ENCODE measurements around the gene UGT1A6.

Gene UGT1A6

GRCh38 chr2:233821196-233821595, 128.5 kb downstream of the UGT1A6 start:
- no peak for TF ChIP-seq CTCF (IDR thresholded peaks at IDR 0.05; ENCODE audit: control insufficient read depth, insufficient read depth, low read depth, low read length, missing control alignments)
- DNase-seq (ENCODE audit: low read depth) = no peak
- H3K4me3 ChIP-seq (ENCODE audit: control insufficient read depth, low read depth, low read length) = no peak overlapping the region

- TF ChIP-seq CTCF (IDR thresholded peaks at IDR 0.05; ENCODE audit: control insufficient read depth, insufficient read depth, low read depth, low read length, missing control alignments) = no peak
- H3K4me3 ChIP-seq (ENCODE audit: control insufficient read depth, low read depth, low read length) = no peak overlapping the region
- no peak for DNase-seq (ENCODE audit: low read depth)
Observed at GRCh38 chr2:233821709-233822100, 129.0 kb downstream of the UGT1A6 start.

- no peak for DNase-seq (ENCODE audit: low read depth)
- H3K4me3 ChIP-seq (ENCODE audit: control insufficient read depth, low read depth, low read length) = no peak overlapping the region
- no peak for TF ChIP-seq CTCF (IDR thresholded peaks at IDR 0.05; ENCODE audit: control insufficient read depth, insufficient read depth, low read depth, low read length, missing control alignments)
Observed at GRCh38 chr2:233822101-233822771, 129.5 kb downstream of the UGT1A6 start.

Data from AG09309 (cell line).